Measurements from ENCODE around the gene COIL.

COIL gene

DNA sequence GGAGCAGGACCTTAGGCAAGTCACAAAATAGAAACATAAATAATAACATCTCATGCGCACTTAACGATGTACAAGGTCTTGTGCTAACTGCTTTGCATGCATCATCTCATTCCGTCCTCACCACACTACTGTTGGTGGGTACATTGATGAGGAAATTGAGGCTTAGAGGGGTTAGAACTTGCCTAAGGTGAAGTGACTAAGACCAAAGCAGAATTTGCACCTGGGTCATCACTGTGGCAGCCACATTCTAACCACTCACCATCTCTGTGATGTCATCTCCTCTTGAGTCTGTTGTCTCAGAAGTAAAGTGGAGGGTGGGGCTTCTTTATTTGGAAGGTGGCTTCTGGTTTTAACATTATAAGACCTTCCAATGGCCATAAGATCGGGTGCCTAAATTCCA, 26.6 kb downstream of the COIL start:
- no peak for DNase-seq

DNA sequence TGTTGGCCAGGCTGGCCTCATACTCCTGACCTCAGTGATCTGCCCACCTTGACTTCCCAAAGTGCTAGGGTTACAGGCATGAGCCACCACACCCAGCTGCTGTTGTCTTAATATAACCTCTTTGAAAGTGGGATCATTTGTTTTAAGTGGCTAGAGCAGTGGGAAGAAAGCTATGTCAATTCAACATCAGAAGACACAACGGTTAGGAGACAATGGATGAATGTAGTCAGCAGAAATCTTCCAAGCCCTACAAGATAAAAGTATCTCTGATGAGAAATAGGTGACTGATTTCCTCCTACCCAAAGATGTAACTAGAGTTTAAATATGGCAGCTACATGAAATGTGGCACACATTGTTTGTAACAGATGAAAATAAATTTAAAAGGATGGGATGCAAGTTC, 27.0 kb downstream of the COIL start:
- DNase-seq = no peak

DNA sequence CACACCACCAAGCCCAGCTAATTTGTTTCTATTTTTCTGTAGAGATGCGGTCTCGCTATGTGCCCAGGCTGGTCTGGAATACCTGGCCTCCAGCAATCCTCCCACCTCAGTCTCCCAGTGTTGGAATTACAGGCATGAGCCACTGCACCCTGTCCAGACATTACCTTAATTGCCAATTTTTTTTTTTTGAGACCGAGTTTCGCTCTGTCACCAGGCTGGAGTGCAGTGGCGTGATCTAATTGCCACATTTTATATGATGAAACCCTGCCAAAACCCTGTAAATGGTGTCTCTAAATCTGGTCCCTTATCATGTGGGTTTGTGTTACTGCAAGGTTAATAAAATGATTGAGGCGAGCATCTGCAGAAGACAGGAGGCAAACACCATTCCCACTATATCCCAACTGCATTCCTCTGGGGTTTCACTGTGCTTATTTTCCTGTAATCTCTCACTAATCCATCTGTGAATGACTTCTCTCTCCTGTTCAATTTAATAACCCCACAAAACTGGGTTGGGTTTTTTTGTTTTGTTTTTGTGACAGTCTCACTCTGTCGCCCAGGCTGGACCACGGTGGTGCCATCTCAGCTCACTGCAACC, 27.6 kb downstream of the COIL start:
- DNase-seq = no peak

DNA sequence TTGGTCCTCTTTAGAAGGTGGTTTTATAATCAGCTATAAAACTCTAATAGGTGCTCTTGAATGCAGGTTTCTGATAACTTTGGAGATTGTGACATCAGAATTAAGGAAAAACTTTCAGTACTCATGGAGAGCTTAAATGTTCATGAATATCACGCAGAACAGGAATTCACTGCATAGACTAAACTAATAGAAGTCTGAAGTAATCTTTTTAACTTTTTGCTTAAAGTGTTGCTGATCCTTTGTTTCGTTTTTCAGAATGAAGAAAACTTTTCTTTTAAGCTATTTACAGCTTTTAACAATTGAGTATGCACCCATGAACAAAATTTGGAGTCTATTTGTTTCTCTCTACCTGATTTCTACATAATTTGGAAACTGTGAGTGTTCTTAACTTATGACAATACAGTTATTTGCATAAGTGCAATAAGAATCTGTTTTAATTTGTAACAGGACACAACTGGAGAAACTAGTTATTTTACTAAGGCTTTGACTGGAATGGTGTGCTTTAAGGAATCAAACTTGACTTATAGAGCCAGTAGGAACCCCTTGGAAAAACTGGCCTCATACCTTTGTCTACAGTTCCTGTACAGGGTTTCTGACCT, 30.0 kb downstream of the COIL start:
- DNase-seq = no peak

DNA sequence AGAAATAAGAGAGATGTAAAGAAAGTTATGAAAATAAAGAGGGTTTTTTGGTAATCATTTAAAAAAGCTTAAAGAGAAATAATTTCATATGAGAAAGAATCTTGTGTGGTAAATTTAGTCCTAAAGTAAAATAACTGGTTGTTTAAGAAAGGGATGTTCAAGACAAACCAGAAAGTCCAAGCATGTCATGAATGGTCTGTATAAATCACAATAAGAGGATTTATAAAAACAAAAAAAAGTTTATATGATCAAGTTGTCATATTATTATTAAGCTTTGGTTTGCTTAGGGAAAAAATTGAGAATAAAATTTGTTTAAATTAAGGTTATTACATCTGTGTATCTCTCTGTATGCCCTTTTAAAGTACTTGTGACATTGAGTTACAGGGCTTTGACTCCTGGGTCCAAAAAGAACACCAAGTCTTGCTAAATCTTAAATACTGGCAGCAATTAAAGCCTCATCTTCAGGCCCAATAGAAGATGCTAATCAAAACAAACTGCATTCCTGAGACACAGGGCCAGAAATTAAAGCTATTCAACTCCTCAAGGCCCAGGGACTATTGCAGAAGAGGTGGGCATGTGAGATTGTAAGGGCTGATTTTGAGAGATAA, 31.4 kb downstream of the COIL start:
- no peak for DNase-seq

DNA sequence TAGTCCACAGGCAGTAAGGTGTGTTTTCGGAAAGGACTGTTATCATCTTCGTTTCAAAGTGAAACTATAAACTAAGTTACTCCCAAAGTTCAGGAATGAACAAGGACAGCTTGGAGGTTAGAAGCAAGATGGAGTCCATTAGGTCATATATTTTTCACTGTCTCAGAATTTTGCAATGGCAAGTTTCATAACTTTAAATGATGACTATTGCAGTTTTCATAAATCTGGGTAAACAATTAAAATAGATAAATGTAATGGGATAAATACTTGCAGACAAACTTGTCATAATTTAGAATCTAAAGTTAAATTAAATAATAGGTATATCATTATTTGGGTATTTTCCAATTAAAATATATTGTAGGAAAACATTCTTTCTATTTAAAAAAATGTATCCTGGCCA, 32.3 kb downstream of the COIL start:
- DNase-seq = no peak

DNA sequence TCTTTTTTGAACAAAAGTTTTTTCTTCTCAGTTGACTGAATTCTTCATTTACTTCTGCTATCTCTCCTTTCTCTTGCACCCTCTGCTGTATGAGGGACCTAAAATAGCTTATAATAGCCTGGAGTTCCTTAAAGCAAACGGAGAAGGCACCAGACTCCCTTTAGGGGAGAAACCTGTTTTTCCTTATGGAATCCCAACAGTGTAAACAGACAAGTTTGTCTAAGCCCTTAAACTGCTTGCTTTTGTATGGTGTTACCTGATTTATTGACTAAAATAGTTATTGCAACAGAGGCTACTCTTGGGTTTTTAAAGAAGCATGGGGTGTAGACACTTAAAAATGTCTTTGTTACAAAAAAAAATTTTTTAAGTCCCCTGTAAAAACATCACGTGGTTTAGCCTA, 34.1 kb downstream of the COIL start:
- DNase-seq = no peak

DNA sequence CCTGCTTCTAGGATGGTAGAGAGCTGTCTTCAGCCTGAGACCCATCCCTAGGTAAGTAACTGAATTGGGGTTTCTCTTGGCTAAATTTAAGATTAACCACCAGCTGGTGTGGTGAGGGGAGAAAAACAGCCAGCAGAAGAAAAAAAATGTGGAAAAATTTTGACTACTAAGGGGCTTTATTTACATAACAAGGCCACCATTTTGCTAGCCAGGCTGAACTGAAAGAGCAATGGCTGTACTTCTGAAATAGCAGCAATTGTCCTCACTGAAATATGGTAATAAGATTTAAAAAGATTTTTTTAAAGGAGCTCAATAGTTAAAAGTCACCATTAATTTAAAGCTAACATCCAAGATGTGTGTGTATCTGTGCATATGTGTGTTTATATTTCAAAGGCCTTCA, 34.6 kb downstream of the COIL start:
- no peak for DNase-seq

DNA sequence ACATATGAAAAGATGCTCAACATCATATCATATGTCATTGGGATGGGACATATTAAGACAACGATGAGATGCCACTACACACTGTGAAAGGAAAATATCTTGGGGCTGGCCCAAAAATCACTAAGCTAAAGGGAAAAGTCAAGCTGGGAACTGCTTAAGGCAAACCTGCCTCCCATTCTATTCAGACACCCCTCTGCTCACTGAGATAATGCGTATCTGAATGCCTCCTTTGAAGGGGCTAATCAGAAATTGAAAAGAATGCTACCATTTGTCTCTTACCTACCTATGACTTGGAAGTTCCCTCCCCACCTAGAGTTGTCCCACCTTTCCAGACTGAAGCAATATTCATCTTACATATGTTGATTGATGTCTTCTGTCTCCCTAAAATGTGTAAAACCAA, 35.8 kb downstream of the COIL start:
- no peak for DNase-seq

DNA sequence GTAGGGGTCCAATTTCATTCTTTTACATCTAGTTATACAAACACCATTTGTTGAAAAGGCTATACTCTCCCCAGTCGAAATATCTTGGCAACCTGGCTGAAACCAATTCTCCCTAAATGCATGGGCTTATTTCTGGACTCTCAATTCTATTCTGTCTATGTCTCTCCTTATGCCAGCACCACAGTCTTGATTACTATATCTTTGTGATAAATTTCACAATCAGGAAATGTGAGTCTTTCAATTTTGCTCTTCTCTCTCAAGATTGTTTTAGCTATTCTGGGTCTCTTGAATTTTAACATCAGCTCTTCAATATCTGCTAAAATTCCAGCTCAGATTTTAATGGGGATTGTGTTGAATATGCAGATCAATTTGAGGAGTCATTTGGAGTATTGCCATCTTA, 41.1 kb downstream of the COIL start:
- no peak for DNase-seq

DNA sequence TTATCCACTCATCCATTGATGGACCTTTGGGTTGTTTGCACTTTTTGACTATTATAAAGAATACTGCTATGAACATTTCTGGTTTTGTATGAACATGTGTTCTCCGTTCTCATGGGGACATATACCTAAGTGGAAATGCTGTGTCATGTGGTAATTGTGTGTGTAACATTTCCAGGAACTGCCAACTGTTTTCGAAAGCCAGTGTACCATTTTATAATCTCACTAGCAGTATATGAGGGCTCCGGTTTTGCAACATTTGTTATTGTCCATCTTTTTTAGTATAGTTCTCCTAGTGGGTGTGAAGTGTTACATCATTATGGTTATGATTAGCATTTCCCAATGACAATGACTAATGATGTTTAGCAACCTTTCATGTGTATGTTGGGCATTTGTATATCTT, 41.9 kb downstream of the COIL start:
- DNase-seq = no peak

DNA sequence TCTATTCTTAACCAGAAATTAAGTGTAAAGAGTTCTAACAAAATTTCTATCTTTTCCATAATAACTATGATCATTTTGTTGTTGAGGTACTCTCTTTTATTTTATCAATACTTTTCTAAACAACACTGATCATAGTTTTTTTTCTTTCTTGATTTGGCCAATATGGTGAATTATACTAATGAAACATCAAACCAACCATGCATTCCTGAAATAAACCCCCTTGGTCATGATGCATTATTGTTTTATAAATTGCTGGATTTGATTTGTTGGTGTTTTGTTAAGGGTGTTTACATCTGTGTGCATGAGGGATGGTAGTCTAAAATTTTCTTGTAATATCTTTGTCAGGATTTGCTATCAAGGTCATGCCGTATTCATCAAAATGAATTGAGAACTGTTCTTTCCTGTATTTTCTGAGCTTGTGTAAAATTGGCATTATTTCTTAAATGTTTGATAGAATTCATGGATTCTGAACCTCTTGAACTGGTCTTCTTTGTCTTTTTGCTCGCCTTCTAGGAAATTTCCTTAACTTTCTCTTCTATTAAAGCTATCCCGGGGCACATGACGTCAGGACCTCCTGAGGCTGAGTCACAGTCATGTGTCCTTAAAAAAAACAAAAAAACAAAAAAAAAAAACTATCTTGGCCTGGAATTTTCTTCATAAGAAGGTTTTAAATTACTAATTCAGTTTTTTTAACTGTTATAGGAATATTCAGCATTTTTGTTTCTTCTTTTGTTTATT, 43.1 kb downstream of the COIL start:
- DNase-seq = no peak

DNA sequence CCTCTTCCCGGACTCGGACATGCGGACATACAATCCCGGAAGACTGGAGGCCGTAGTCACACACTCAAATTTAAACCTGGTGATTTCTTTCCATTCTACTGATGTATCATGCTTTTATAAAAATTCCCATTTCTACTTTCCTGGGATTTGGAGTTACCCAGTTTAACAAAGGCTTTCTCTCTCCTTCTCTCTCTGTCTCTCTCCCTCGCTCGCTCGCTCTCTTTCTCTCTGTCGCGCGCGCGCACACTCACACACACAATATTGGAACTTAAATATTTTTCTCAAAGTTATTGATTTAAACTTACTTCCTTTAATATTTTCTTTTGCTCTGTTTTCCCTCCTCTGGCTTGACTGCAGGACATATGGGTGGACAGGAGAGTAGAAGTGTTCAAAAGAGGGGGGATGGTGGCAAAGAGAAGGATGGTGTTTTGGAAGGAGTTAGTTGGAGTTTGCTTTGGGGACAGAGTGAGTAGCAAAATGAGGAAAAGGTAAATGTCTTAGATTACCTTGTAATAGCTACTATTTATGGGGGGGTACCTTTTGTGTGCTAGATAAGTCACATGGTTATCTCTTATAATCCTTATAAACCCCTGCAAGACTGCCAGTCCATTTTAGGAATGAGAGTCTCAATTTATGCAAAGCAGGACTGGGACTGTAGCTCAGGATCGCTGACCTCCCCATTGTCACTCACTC, 46.1 kb downstream of the COIL start:
- no peak for DNase-seq

DNA sequence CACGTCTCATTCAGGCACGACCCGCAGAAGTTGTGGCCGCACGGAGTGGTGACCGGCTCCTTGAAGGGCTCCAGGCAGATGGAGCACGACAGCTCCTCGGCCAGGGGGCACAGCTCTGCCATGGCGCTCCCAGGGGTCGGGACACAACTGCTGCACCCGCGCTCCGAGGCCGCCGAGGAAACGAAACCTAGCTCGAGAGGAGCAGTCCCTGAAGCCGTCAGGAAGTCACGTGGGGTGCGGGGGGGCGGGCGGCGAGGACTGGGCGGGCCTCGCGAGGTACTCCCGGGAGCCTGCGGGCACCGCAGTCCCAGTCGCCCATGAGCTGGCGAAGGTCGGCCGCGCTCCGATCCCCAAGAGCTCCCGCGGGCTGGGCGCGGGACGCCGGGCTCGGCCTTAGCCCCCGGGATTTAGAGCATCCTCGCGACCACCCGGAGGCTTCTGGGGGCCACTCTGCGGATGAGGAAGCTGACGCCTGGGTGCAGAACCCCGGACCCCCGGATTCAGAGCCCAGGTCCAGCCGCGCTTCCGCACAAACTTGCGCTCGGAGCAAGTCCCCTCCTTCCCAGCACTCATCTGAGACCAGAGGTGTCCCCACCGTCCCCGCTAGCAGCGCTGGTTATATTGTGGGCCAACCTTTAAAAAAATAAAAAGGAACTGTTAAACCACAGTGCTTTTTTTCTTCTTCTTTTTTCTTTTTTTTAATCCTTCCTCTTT, 46.8 kb downstream of the COIL start, which contains the start of gene TRIM25:
Gene TRIM25 (minus strand): TSS at position 183 of the 714 bp plus-strand sequence. CDS start 61 bp downstream, at position 122.
- DNase-seq = peak; percentile 85

DNA sequence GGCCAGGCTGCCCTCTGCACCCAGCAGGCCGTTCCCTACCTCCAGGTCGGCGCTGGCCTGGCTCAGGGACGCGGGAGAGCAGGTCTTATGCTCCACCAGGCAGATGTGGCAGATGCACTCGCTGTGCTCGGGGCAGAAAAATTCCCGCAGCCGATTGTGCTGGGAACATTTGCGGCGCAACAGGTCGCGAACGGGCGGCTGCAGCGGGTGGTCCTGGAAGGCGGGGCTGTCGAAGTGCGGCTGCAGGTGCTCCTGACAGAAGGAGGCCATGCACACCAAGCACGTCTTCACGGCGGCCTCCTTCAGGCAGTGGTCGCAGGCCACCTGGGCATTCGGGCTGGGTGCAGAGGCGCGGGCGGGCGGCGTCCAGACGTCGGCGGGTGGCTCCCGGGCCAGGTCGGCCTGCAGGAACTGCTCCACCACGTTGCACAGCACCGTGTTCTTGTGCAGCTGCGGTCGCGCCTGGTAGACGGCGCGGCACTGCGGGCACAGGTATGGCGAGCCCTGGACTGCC, 47.4 kb downstream of the COIL start:
- no peak for DNase-seq

DNA sequence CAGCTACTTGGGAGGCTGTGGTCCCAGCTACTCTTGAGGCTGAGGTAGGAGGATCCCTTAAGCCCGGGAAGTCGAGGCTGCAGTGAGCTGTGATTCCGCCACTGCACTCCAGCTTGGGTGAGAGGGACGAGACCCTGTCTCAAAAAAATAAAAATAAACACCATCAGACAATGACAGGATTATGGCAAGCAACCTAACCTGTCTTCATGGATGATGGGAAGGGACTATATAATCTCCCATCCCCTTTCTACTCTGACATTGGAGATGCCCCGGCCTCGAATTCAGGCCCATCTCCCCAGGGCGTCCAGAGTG, 47.9 kb downstream of the COIL start:
- no peak for DNase-seq

DNA sequence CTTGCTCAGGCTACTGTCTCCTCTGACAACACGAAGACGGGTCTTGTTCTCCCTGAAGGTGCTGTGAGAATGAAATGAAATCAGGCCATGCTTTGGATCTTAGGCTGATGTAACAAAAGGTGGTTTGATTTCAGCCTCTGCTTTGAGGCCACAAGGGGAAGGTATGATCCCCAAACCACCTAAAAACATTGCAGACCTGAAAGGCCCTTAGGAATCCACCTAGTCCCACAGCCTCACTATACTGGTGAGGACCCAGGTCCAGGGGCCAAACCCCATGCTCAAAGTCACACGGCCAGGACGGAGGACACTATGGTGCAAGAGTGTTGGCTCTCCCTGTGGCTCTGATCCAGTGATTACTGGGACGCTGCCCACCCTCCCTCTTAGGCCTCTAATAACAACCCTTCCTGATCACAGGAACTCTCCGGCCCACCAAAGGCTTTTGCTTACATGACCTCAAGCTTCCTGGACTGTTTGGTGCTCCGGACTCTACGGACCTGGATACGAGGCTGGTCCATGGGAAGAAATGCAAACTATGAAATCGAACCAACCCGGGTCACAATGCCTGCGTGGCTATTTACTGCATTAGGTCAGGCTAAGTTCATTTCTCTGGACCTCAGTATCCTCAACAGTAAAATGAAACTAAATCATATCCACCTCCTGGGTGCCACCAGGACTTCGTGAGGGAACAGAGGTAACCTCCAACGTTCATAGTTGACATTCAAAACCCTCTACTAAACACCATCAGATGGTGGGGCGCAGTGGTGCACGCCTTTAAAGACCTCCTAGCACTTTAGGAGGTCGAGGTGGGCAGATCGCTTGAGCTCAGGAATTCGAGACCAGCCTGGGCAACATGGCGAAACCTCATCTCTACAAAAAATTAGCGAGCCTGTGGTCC, 48.5 kb downstream of the COIL start:
- no peak for DNase-seq

DNA sequence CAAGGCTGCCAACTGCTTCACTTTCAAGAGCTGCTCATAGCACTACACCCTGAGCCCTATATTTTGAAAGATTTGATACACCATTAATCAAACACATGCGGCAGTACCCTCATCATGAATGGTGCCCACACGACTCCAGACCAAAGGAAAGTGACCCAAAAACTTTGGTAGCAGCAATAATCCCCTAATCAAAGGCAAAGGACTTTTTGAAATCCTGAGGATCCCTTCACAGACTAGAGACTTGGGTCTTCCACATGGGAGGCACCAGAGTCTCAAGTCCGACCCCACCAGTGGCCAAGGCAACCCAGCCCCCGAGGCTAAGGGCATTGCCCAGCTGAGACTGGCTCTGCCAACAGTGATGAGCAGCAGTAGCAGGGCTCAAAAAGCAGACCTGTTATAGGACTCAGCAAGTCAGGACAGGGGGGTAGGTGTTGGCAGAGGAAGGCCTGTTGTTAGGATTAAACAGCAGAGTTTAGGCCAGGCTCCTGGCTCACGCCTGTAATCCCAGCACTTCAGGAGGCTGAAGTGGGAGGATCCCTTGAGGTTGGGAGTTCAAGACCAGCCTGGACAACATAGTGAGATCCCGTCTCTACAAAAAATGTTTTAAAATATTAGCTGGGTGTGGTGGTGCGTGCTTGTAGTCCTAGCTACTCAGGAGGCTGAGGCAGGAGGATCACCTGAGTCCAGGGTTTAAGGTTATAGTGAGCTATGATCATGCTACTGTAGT, 50.2 kb downstream of the COIL start:
- no peak for DNase-seq

DNA sequence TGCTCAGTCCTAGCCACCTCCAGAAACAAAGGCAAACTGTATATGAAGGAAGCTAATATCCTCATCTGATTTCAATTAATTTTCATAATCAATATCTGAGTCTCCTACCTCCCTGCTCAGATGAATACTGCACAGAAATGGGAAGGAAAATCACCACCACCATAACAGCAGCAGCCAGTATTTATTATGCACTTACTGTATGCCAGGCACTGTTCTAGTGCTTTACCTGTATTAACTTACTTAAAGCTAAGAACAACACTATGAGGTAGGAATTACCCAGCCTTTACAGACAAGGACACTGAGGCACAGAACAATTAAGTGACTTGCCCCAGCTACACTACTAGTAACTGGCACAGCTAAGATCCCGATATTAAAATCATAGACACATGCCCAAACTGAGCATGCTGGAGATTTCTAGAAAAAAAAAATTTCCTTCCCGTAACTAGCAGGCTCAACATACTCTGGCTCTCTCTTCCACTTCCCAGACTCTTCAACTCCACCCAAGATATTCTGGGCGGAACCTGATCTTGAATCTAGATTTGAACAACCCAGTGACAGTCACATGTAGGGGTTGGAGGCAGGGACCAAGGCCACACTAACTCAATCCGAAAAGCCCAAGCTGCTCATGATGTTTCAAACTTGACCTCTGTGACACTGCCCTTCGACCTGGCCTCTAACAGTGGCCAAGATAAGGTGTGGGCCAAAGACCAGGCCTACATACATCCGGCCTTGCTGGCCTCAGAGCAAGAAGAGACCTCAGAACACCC, 50.9 kb downstream of the COIL start:
- DNase-seq = no peak

DNA sequence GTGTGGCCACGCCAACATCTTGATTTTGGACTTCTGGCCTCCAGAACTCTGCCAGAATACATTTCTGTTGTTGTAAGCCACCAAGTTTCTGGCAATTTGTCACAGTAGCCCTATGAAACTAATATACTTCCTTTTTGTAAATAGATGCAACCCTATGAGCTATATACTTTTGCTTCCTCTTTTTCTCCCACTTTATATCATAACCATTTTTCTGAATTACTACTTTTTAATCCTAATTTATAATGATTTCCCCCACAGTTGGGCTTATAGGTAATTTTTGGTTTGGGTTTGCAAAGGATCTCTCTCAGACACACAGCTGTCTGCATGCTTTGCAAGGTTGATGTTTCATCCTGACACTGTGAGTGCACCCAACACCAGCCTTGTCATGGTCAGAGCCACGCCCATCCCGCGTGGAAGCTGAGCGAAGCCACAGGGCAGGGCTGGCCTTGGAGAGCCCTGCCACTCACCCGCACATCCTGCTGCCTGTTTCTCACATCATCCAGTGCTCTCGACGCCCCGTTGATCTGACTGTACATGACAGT, 52.8 kb downstream of the COIL start:
- no peak for DNase-seq
